HG02610 (cell line): ENCODE measurements around the gene SEC61A1.

Experiments used
- ATAC-seq: cut with Tn5 transposase; IDR thresholded peaks from one replicate; pipeline ENCODE4 v1.9.1; 2021; ENCODE audit warnings: mild to moderate bottlenecking, moderate library complexity; ENCODE audit not compliant: unreplicated experiment

Gene SEC61A1

GRCh38 chr3:128111147-128111546 is 58.9 kb downstream of the SEC61A1 start:
- no peak for ATAC-seq

GRCh38 chr3:128112357-128112968 is 60.2 kb downstream of the SEC61A1 start:
- no peak for ATAC-seq

GRCh38 chr3:128113817-128114794 is 61.9 kb downstream of the SEC61A1 start:
- no peak for ATAC-seq
